Activated T-helper 2 cell treated with anti-CD3 and anti-CD28 coated beads, Interferon-gamma antibody, Interleukin-2, Interleukin-4, amounts not matched to agents 10 μg/mL and 5 μg/mL and 100 μg/mL, durations not matched to agents 14 hours and 24 hours and 36 hours (primary cell): ENCODE results near the gene ZNG1B. TPM values are rescaled to one million over a fixed set of nuclear protein-coding genes. Genes with fewer than 3 reads are reported as not detected.
"Not testable (repeated sequence)": the region's sequence is repeated elsewhere in the genome, so short reads cannot be mapped to it uniquely, and the experiment has no call there.

Experiments used
- DNase-seq: peaks from one replicate; pipeline ENCODE4 v3.0.0; 2021; ENCODE audit warnings: low spot score
- H3K27ac Mint-ChIP-seq: one replicate; pipeline ENCODE4 v1.8.0; 2021; ENCODE audit warnings: mixed read lengths
- H3K27me3 Mint-ChIP-seq: one replicate; pipeline ENCODE4 v1.8.0; 2021; ENCODE audit warnings: low read depth, mixed read lengths
- H3K36me3 Mint-ChIP-seq: one replicate; pipeline ENCODE4 v1.8.0; 2021; ENCODE audit warnings: low read depth, mixed read lengths
- H3K4me1 Mint-ChIP-seq: one replicate; pipeline ENCODE4 v1.8.0; 2021; ENCODE audit warnings: low read depth, mixed read lengths
- H3K4me3 Mint-ChIP-seq: one replicate; pipeline ENCODE4 v1.8.0; 2021; ENCODE audit warnings: low read depth, mild to moderate bottlenecking, moderate library complexity, mixed read lengths
- H3K9me3 Mint-ChIP-seq: one replicate; pipeline ENCODE4 v1.8.0; 2021; ENCODE audit warnings: mixed read lengths
- intact Hi-C: fragments of 100-400 bp; cut with micrococcal nuclease; formaldehyde crosslinking; loops from one replicate; pipeline ENCODE4 v1.15.1; 2023
- total RNA-seq: library from RNA; stranded (reverse); gene quantifications from 2 replicates; pipeline ENCODE4 v1.2.3, GENCODE V29; 2022

Gene ZNG1B
- total RNA-seq, 1 donor from 2014 or later, result 42.9 TPM

DNA sequence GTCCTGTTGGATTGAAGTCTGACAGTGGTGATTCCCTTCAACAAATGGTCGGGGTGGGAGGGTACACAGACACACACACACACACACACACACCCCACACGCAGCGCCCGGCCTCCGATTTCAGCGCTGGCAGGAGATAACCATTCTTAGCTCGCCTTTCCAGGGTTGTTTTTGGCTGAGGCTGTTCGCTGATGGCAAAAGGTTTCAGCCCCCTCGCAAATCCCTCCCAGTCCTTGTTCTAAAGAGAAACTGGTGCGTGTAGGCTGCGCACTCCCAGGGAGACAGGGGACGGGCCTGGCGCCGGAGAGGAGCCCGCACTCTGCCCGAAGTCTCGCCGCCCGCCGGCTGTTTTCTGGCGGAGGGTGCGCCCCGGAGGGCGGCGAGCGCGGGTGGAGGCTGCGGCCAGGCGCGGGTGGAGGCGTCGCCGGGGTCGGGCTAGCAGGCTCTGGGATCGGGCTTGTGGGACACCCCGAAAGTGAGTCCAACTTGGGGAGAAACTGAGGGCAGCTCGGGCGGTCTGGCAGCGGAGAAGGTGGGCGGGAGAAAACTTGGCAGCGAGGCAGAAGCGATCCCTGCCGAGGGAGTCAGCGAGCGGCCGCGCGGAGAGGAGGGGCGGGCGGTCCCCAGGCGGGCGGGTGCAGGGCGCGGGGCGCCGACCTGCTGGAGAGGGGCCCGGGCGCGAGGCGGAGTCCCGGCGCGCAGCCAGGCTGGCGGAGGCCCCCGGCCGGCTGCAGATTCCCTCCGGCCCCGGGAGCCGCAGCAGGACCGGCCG is 103.9 kb downstream of the ZNG1B start:
- H3K27ac Mint-ChIP-seq, H3K9me3 Mint-ChIP-seq, H3K4me1 Mint-ChIP-seq, intact Hi-C loops, DNase-seq, H3K36me3 Mint-ChIP-seq: not testable (repeated sequence)
- H3K4me3 Mint-ChIP-seq, result peak overlapping the region; percentile 63
- peaks cover 16% of the 10 kb centered on the region for H3K27me3 Mint-ChIP-seq

- H3K9me3 Mint-ChIP-seq, H3K36me3 Mint-ChIP-seq, H3K27ac Mint-ChIP-seq, intact Hi-C loops, DNase-seq, H3K4me1 Mint-ChIP-seq: not testable (repeated sequence)
- Mint-ChIP-seq H3K27me3 (peaks cover 16% of the 10 kb centered on the region), H3K4me3 (peak overlapping the region; percentile 76)
Measured at GRCh38 chr2:113541976-113542485, 104.5 kb downstream of the ZNG1B start.

- H3K4me1 Mint-ChIP-seq, DNase-seq, intact Hi-C loops, H3K36me3 Mint-ChIP-seq, H3K27ac Mint-ChIP-seq, H3K9me3 Mint-ChIP-seq: not testable (repeated sequence)
- Mint-ChIP-seq H3K4me3 (peak overlapping the region; percentile 76), H3K27me3 (peaks cover 16% of the 10 kb centered on the region)
Measured at GRCh38 chr2:113542529-113542928, 105.0 kb downstream of the ZNG1B start.

Other genes with a start within 250 kb of the ZNG1B start
- gene PAX8, start 158.8 kb upstream of the ZNG1B start, total RNA-seq, result 0.76 and 0.84 TPM in 2 replicates
- gene FOXD4L1, start 61.0 kb downstream of the ZNG1B start, total RNA-seq, result 0.14 and 0.30 TPM in 2 replicates
- gene RABL2A, start 189.6 kb downstream of the ZNG1B start, total RNA-seq, result 25.3 and 27.0 TPM in 2 replicates